ENCODE results near the gene ZNG1F.
"Not testable (repeated sequence)": the region's sequence is repeated elsewhere in the genome, so short reads cannot be mapped to it uniquely, and the experiment has no call there.

DNA sequence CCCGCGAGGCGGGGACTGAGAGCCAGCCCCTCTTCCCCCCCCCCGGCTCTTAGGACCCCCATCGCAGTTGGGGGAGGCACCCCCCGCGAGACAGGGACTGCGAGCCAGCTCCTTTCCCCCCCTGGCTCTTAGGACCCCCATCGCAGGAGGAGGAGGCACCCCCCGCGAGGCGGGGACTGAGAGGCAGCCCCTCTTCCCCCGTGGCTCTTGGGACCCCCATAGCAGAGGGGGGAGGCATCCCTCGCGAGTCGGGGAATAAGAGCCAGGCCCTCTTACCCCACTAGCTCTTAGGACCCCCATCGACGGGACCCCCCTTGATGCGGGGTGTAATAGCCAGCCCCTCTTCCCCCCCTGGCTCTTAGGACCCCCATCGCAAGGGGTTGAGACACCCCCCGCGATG, 80.3 kb downstream of the ZNG1F start:
- TF ChIP-seq, protein P1, sequence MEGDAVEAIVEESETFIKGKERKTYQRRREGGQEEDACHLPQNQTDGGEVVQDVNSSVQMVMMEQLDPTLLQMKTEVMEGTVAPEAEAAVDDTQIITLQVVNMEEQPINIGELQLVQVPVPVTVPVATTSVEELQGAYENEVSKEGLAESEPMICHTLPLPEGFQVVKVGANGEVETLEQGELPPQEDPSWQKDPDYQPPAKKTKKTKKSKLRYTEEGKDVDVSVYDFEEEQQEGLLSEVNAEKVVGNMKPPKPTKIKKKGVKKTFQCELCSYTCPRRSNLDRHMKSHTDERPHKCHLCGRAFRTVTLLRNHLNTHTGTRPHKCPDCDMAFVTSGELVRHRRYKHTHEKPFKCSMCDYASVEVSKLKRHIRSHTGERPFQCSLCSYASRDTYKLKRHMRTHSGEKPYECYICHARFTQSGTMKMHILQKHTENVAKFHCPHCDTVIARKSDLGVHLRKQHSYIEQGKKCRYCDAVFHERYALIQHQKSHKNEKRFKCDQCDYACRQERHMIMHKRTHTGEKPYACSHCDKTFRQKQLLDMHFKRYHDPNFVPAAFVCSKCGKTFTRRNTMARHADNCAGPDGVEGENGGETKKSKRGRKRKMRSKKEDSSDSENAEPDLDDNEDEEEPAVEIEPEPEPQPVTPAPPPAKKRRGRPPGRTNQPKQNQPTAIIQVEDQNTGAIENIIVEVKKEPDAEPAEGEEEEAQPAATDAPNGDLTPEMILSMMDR (IDR thresholded peaks at IDR 0.05) = not testable (repeated sequence)
- TF ChIP-seq POLR2AphosphoS5, POLR2A, EP300 (IDR thresholded peaks at IDR 0.05): not testable (repeated sequence)

Data from suprapubic skin (tissue), 4 donors.